ENCODE measurements around the gene PDZK1IP1. TPM values are rescaled to one million over a fixed set of nuclear protein-coding genes. Genes with fewer than 3 reads are reported as not detected.

The PDZK1IP1 gene
- total RNA-seq, 1 donor from 2014 or later: not detected

GRCh38 chr1:47178020-47178419 is 11.8 kb downstream of the PDZK1IP1 start:
- no peak overlapping the region for H3K27ac Mint-ChIP-seq
- H3K36me3 Mint-ChIP-seq (ENCODE audit: low read depth): no peaks in the 10 kb centered on the region
- H3K9me3 Mint-ChIP-seq: peaks cover 3% of the 10 kb centered on the region
- intact Hi-C loops (cut with micrococcal nuclease): no loop called here
- peaks cover 11% of the 10 kb centered on the region for H3K4me1 Mint-ChIP-seq
- no peak for TF ChIP-seq CTCF (IDR thresholded peaks at IDR 0.05)
- ChIA-PET CTCF (interaction anchor here (1.0 to 2.6 kb wide), 8 partner anchors 8 to 548 kb away, joined by 4 to 25 read pairs (median 6); partner anchors contain the start of gene FOXD2), POLR2A (no interaction called here)
- no peak for ATAC-seq (ENCODE audit: low read depth)
- peaks cover 30% of the 10 kb centered on the region for H3K27me3 Mint-ChIP-seq
- DNase-seq: no peak
- H3K4me3 Mint-ChIP-seq: no peak overlapping the region

- ChIA-PET POLR2A (no interaction called here), CTCF (interaction anchor here (1.3 to 2.6 kb wide), 3 partner anchors 262 to 730 kb away, joined by 3 to 8 read pairs (median 4); partner anchors contain the start of gene FOXD2)
- Mint-ChIP-seq H3K27me3 (peaks cover 28% of the 10 kb centered on the region), H3K4me1 (peaks cover 11% of the 10 kb centered on the region), H3K9me3 (peaks cover 6% of the 10 kb centered on the region), H3K36me3 (ENCODE audit: low read depth) (no peaks in the 10 kb centered on the region), H3K27ac (no peak overlapping the region), H3K4me3 (no peak overlapping the region)
- intact Hi-C loops (cut with micrococcal nuclease): no loop called here
- DNase-seq (no peak), ATAC-seq (ENCODE audit: low read depth) (peak; percentile 42)
- peak; percentile 91 for TF ChIP-seq CTCF (IDR thresholded peaks at IDR 0.05)
Measured at GRCh38 chr1:47175227-47175934, 14.5 kb downstream of the PDZK1IP1 start.

- no peak overlapping the region for H3K4me3 Mint-ChIP-seq
- peaks cover 11% of the 10 kb centered on the region for H3K4me1 Mint-ChIP-seq
- intact Hi-C loops (cut with micrococcal nuclease): no loop called here
- ATAC-seq (ENCODE audit: low read depth) (no peak), DNase-seq (no peak)
- no peak for TF ChIP-seq CTCF (IDR thresholded peaks at IDR 0.05)
- H3K9me3 Mint-ChIP-seq: peaks cover 6% of the 10 kb centered on the region
- ChIA-PET POLR2A (no interaction called here), CTCF (interaction anchor here (1.4 to 2.6 kb wide), 2 partner anchors 552 to 729 kb away, joined by 3 to 8 read pairs; no protein-coding TSS in a partner anchor)
- H3K36me3 Mint-ChIP-seq (ENCODE audit: low read depth): no peaks in the 10 kb centered on the region
- peaks cover 23% of the 10 kb centered on the region for H3K27me3 Mint-ChIP-seq
- no peak overlapping the region for H3K27ac Mint-ChIP-seq
Measured at GRCh38 chr1:47174656-47175020, 15.2 kb downstream of the PDZK1IP1 start.

- intact Hi-C loops (cut with micrococcal nuclease): no loop called here
- H3K36me3 Mint-ChIP-seq (ENCODE audit: low read depth): no peaks in the 10 kb centered on the region
- peaks cover 17% of the 10 kb centered on the region for H3K27me3 Mint-ChIP-seq
- ChIA-PET CTCF (no interaction called here), POLR2A (no interaction called here)
- H3K27ac Mint-ChIP-seq: no peak overlapping the region
- ATAC-seq (ENCODE audit: low read depth): no peak
- peaks cover 3% of the 10 kb centered on the region for H3K4me1 Mint-ChIP-seq
- DNase-seq: no peak
- H3K4me3 Mint-ChIP-seq: no peak overlapping the region
- H3K9me3 Mint-ChIP-seq: peaks cover 6% of the 10 kb centered on the region
- no peak for TF ChIP-seq CTCF (IDR thresholded peaks at IDR 0.05)
Measured at GRCh38 chr1:47172782-47173181, 17.1 kb downstream of the PDZK1IP1 start.

GRCh38 chr1:47164552-47164951 is 25.3 kb downstream of the PDZK1IP1 start:
- intact Hi-C loops (cut with micrococcal nuclease): no loop called here
- no peak for ATAC-seq (ENCODE audit: low read depth)
- POLR2A ChIA-PET: no interaction called here

More at GRCh38 chr1:47164552-47164951, 25.3 kb downstream of the PDZK1IP1 start:
- Mint-ChIP-seq H3K4me3 (no peak overlapping the region), H3K4me1 (no peaks in the 10 kb centered on the region), H3K27me3 (peaks cover 13% of the 10 kb centered on the region), H3K36me3 (ENCODE audit: low read depth) (no peaks in the 10 kb centered on the region), H3K9me3 (peaks cover 3% of the 10 kb centered on the region), H3K27ac (no peak overlapping the region)
- CTCF ChIA-PET: no interaction called here
- no peak for DNase-seq
- TF ChIP-seq CTCF (IDR thresholded peaks at IDR 0.05): no peak
